Spleen (tissue), 7 donors: ENCODE results near the gene PATL1.

Experiments
- CTCF ChIP-seq, 11 experiments: fragments of 200-600 bp in 7 of 11; fragments of 450-650 bp in 4 of 11; sonication (generic) in 4 of 11; IDR thresholded peaks in 8 of 11; conservative IDR thresholded peaks in 3 of 11; 1 replicate in 7 of 11; 2 replicates in 4 of 11; pipeline versions ENCODE4 v1.4.0 to v1.8.0; 2016 to 2021; ENCODE audit warnings: antibody characterized with exemption in 11 of 11, inconsistent platforms in 4 of 11, mild to moderate bottlenecking in 1 of 11
- POLR2AphosphoS5 ChIP-seq, 3 donors: sonication (generic); formaldehyde crosslinking; IDR thresholded peaks; one replicate each; pipeline ENCODE4 v1.5.1; 2017; ENCODE audit warnings: antibody characterized with exemption in 3 of 3
- donor health status: DM: no; HTN: no; CAD: no; lungs with moderate emphysema.
- donor health status: DM: no; HTN: no; CAD: no.
- donor health status: DM: no; HTN: no; CAD: no.

- TF ChIP-seq POLR2AphosphoS5 (IDR thresholded peaks at IDR 0.05) (no peak), CTCF (IDR thresholded peaks at IDR 0.05 in 8 of 11, conservative IDR thresholded peaks at IDR 0.05 in 3 of 11) (no peak)
These were observed 36.5 kb upstream of the PATL1 start for GRCh38 chr11:59705294-59705693.
